Measurements from ENCODE around the gene ERGIC3. TPM values are rescaled to one million over a fixed set of nuclear protein-coding genes. Genes with fewer than 3 reads are reported as not detected.

The ERGIC3 gene
- total RNA-seq, 4 donors from 2014 or later, result 124 to 310 (median 195) TPM

DNA sequence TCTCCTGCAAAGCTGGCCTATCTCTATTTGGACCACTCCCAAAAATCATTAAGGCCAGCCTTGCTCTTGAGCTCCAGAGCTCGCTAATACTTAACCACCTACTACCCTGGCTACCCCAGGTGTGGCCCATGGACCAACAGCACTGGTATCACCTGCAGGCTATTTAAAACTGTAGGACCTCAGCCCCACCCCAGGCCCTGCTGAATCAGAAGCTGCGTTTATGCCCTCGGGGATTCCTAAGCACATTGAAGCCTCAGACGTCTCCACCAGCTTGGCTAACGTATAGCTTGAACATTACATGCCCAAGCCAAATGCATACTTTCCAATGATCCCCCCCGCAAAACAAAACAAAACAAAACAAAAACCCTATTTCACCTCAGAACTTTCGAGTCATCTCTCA lies 54.0 kb downstream of the ERGIC3 start:
- no peak overlapping the region for H3K27ac ChIP-seq
- TF ChIP-seq POLR2A (IDR thresholded peaks at IDR 0.05) (no peak), CTCF (IDR thresholded peaks at IDR 0.05) (no peak)
- no peak overlapping the region for H3K4me3 ChIP-seq
- H3K27me3 ChIP-seq, result peaks cover 0 to 5% of the 10 kb centered on the region in 2 donors
- peaks cover 0 to 6% of the 10 kb centered on the region in 2 donors for H3K4me1 ChIP-seq
- no peak for DNase-seq
- no peaks in the 10 kb centered on the region for H3K9me3 ChIP-seq
- no peaks in the 10 kb centered on the region for H3K36me3 ChIP-seq
- intact Hi-C loops (cut with DNase I; ENCODE audit: low total_unique reads), result no loop called here

GRCh38 chr20:35597186-35597585 lies 55.3 kb downstream of the ERGIC3 start:
- H3K36me3 ChIP-seq, result no peaks in the 10 kb centered on the region
- intact Hi-C loops (cut with DNase I; ENCODE audit: low total_unique reads), result no loop called here
- no peaks in the 10 kb centered on the region for H3K9me3 ChIP-seq
- peaks cover 0 to 5% of the 10 kb centered on the region in 2 donors for H3K27me3 ChIP-seq
- DNase-seq, result no peak
- H3K4me3 ChIP-seq, result no peak overlapping the region
- H3K4me1 ChIP-seq, result peaks cover 0 to 14% of the 10 kb centered on the region in 2 donors
- TF ChIP-seq CTCF (IDR thresholded peaks at IDR 0.05) (no peak), POLR2A (IDR thresholded peaks at IDR 0.05) (no peak)
- no peak overlapping the region for H3K27ac ChIP-seq

DNA sequence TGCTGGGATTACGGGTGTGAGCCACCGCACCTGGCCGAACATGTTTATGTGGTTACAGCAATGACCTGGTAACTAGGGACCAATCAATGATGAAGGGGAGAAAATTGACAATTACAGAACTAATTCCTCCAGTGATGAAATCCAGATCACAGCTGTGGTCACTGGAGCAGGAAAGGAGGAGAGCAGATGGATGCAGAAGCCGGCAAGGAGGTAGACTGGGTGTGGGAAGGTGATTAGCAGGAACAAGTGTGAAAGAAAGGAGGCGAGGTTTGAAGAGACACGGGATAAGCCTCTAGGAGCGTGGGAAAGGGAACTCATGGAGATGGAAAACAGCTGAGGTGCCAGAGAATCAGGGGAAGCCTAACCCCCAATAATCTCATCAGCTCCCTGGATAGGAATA lies 56.6 kb downstream of the ERGIC3 start:
- Histone ChIP-seq H3K27me3 (peaks cover 0 to 5% of the 10 kb centered on the region in 2 donors), H3K4me3 (no peak overlapping the region), H3K9me3 (no peaks in the 10 kb centered on the region), H3K27ac (no peak overlapping the region), H3K4me1 (peaks cover 0 to 14% of the 10 kb centered on the region in 2 donors), H3K36me3 (no peaks in the 10 kb centered on the region)
- TF ChIP-seq CTCF (IDR thresholded peaks at IDR 0.05) (no peak), POLR2A (IDR thresholded peaks at IDR 0.05) (no peak)
- DNase-seq, result no peak
- intact Hi-C loops (cut with DNase I; ENCODE audit: low total_unique reads), result no loop called here

DNA sequence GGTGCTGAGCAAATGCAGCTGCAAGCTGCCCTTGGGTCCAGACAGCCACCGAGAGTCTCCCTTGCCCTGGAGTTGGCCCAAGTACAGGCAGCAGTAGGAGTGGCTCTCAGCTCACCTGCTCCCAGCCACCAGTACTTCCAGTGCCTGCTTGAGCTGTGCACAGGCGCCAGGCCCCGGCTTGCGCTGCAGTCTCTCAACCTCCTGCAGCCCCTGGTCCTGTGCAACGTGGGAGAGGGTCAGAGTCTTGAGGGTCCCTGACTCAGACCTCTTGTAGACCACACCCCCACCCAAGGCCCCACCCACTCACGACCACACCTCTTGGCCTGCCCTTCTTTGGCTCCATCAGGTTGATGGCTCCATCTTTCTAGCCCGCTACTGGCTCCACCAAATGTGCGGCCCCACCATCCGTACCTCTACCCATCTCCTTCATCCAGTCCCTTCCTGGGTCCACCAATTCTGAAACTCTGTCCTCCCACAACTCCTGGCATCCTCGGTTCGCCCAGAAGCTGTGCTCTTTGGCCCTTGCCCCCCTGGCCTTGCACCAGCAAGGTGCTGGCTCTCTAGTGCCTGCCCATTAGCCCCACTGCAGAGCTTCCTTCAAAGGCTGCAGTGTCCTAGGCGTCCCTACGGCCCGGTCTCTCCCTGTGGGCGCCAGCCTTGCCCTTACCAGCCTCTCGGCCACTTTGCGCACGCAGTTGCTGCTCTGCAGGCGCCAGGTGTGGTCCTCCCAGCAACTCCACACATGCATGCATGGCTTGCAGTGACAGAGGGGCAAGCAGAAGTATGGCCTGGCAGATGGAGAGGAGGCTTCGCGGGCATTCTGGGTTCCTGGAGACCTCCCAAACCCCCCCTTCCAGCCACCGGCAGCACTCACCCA lies 57.3 kb downstream of the ERGIC3 start:
- TF ChIP-seq CTCF (IDR thresholded peaks at IDR 0.05) (no peak), POLR2A (IDR thresholded peaks at IDR 0.05) (no peak)
- H3K27ac ChIP-seq, result no peak overlapping the region
- H3K36me3 ChIP-seq, result no peaks in the 10 kb centered on the region
- H3K4me3 ChIP-seq, result no peak overlapping the region
- no peaks in the 10 kb centered on the region for H3K9me3 ChIP-seq
- intact Hi-C loops (cut with DNase I; ENCODE audit: low total_unique reads), result no loop called here
- no peak for DNase-seq
- H3K27me3 ChIP-seq, result peaks cover 0 to 5% of the 10 kb centered on the region in 2 donors
- H3K4me1 ChIP-seq, result peaks cover 0 to 14% of the 10 kb centered on the region in 2 donors

DNA sequence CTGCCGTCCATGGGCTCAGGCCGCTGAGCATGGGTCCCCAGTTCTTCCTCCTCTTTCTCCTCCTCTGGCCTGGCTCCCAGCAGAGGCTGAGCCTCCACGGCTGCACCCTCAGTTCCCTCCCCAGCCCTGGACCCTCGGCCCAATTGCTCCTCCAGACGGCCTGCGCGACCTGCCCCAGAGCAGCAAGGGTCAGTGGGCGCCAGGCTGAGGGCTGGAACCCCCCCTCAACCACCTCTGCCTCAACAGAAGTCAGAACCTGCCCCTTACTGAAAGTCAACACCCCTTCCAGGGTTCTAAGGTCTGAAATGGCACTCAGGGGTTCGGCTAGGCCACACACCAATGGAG lies 57.9 kb downstream of the ERGIC3 start:
- Histone ChIP-seq H3K36me3 (no peaks in the 10 kb centered on the region), H3K27ac (no peak overlapping the region), H3K27me3 (peaks cover 0 to 5% of the 10 kb centered on the region in 2 donors), H3K4me1 (peaks cover 0 to 14% of the 10 kb centered on the region in 2 donors), H3K9me3 (no peaks in the 10 kb centered on the region), H3K4me3 (no peak overlapping the region)
- intact Hi-C loops (cut with DNase I; ENCODE audit: low total_unique reads), result no loop called here
- DNase-seq, result no peak
- TF ChIP-seq CTCF (IDR thresholded peaks at IDR 0.05) (no peak), POLR2A (IDR thresholded peaks at IDR 0.05) (no peak)
